Heart left ventricle (tissue), 16 donors: ENCODE measurements around the gene LMF1. TPM values are rescaled to one million over a fixed set of nuclear protein-coding genes. Genes with fewer than 3 reads are reported as not detected.
A peak's percentile ranks its signal among the peaks of the same experiment; 100 is the strongest.

ENCODE experiments used
- ATAC-seq, 4 donors: fragments of 200-7000 bp; cut with Tn5 transposase; one replicate each; pipeline ENCODE4 v1.9.1; 2020 to 2022; ENCODE audit warnings: moderate library complexity in 4 of 4, mild to moderate bottlenecking in 3 of 4, moderate number of reproducible peaks in 1 of 4
- DNase-seq, 5 donors: peaks; one replicate each; pipeline ENCODE4 v3.0.0-alpha.2; 2020
- H3K27ac ChIP-seq, 12 donors: fragments of 200-600 bp; sonication (generic) in 4 of 12; one replicate each; pipeline versions ENCODE4 v1.5.0 to v1.8.0; 2016 to 2022; ENCODE audit warnings: mild to moderate bottlenecking in 2 of 12
- H3K27me3 ChIP-seq, 9 donors: fragments of 200-600 bp; sonication (generic) in 2 of 9; one replicate each; pipeline versions ENCODE4 v1.5.1 to v1.8.0; 2016 to 2022; ENCODE audit warnings: mild to moderate bottlenecking in 3 of 9
- H3K36me3 ChIP-seq, 9 donors: fragments of 200-600 bp; sonication (generic) in 2 of 9; one replicate each; pipeline versions ENCODE4 v1.5.0 to v1.8.0; 2018 to 2022; ENCODE audit warnings: mild to moderate bottlenecking in 2 of 9
- H3K4me1 ChIP-seq, 12 donors: fragments of 200-600 bp; sonication (generic) in 4 of 12; one replicate each; pipeline versions ENCODE4 v1.5.0 to v1.8.0; 2016 to 2022; ENCODE audit warnings: mild to moderate bottlenecking in 3 of 12
- H3K4me3 ChIP-seq, 12 donors: fragments of 200-600 bp; sonication (generic) in 4 of 12; one replicate each; pipeline versions ENCODE4 v1.5.0 to v1.8.0; 2017 to 2022; ENCODE audit warnings: mild to moderate bottlenecking in 9 of 12, moderate library complexity in 4 of 12
- H3K9me3 ChIP-seq, 12 donors: fragments of 200-600 bp; sonication (generic) in 4 of 12; one replicate each; pipeline versions ENCODE4 v1.5.0 to v1.8.0; 2016 to 2022; ENCODE audit warnings: mild to moderate bottlenecking in 1 of 12
- POLR2A ChIP-seq, 2 donors: fragments of 450-650 bp; IDR thresholded peaks; one replicate each; pipeline ENCODE4 v1.6.1; 2017; ENCODE audit warnings: antibody characterized with exemption in 2 of 2, mild to moderate bottlenecking in 2 of 2, moderate library complexity in 2 of 2
- WGBS, 4 donors: extraction: QIAGEN DNeasy Blood & Tissue Kit in 2 of 4; methylation state at CpG; one replicate each; pipeline versions ENCODE4 v1.1.5 to v1.1.7; 2013 to 2018; 5-methylcytosine and 5-hydroxymethylcytosine counted together
- intact Hi-C, 10 donors: fragments of 100-400 bp; cut with DNase I; formaldehyde crosslinking; loops; one replicate each; pipeline versions ENCODE4 v1.11.1 to v1.14.2; 2022
- polyA plus RNA-seq, 2 donors: library from polyadenylated mRNA; stranded (reverse); fragments of 200-250 nt; gene quantifications; one replicate each; pipeline ENCODE4 v1.2.3, GENCODE V29; 2013
- total RNA-seq, 9 donors: library from RNA; depleted of rRNA in 2 of 9; stranded (reverse); fragments of >200 nt in 2 of 9; fragmentation: NEBNext Ultra II Directional in 3 of 9; extraction: Animal tissue kit (Norgen Biotek cat#: 25700) in 3 of 9; gene quantifications; one replicate each; pipeline versions ENCODE4 v1.1.0 to v1.2.4, GENCODE V29; 2016 to 2023
- TF ChIP-seq, protein P1 (sequence below), 12 donors: fragments of 200-600 bp; sonication (generic) in 4 of 12; IDR thresholded peaks; one replicate each; pipeline versions ENCODE4 v1.5.0 to v1.8.0; 2018 to 2022; ENCODE audit warnings: antibody characterized with exemption in 12 of 12, mild to moderate bottlenecking in 5 of 12
- donor health status: ischemic (EF 13 %, LVEDD 7.1; RV severe dilation, severe dysfunction).
- donor health status: healthy with polysubstance abuse.
- donor health status: DM: no; HTN: yes; CAD: no.
- donor health status: DM: no; HTN: no; CAD: no.
- donor health status: ischemic (EF 25% LVEDD 6.9; RV normal size, moderate dysfunction).
- donor health status: ischemic (EF 25% LVEDD 5.7; RV mildly dilated, moderate dysfunction).
- donor health status: healthy.
- donor health status: DM: yes; HTN: yes; CAD: no.
- donor health status: ischemic (EF 35%, LVEDD 5.7; RV mildly dilated, moderate dysfunction).
- donor health status: nonischemic (EF 11% LVEDD 7.7; RV severe dilation, severe dysfunction).
- donor health status: DM: yes; HTN: yes; CAD: no.
- donor health status: PGD.
- donor health status: ischemic (EF 29% LVEDD 5.4; RV normal size, mild dysfunction).
- donor health status: nonischemic (EF 23%, LVEDD 6.1; RV moderate dilation, normal function).

LMF1 gene
- total and polyA plus RNA-seq, 11 donors = 4.3 to 19.2 (median 7.1) TPM

DNA sequence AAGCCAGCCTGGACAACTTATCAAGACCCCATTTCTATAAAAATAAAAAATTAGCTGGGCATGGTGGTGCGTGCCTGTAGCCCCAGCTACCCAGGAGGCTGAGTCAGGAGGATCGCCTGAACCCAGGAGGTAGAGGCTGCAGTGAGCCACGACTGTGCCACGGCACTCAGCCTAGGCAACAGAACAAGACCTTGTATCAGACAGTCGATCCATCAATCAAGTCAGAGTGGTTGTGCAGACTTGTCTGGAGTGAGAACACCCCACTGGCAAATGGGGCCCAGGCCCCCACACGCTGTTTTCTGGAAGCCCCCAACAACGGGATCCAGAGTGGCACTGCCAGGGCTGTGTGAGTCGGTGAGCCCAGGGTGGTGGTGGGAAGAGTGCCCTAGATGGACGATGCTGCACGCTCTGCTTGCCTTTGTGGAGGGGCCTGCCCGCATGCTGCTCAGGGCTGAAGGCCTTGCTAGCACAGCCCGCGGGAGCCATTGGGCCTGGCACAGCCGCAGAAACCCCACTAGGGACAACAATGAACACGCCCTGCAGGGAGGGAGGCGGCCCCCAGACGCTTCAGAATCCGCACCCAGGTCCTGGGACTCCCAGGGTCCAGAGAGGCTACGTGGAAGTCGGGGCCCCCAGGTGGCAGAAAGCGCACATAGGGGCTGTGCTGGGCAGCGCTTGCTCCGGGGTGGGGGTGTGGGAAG, 90.2 kb downstream of the LMF1 start:
- WGBS, 4 donors = 93 to 99% (median 95%) methylated on average over 21 to 23 of the region's 23 CpGs
- peaks cover 0 to 9% (median 0%) of the 10 kb centered on the region in 9 donors for H3K36me3 ChIP-seq
- ATAC-seq (no peak), DNase-seq (peak in 2 of 5 donors; percentile 16 to 48)
- H3K27me3 ChIP-seq = no peaks in the 10 kb centered on the region
- TF ChIP-seq, protein P1, sequence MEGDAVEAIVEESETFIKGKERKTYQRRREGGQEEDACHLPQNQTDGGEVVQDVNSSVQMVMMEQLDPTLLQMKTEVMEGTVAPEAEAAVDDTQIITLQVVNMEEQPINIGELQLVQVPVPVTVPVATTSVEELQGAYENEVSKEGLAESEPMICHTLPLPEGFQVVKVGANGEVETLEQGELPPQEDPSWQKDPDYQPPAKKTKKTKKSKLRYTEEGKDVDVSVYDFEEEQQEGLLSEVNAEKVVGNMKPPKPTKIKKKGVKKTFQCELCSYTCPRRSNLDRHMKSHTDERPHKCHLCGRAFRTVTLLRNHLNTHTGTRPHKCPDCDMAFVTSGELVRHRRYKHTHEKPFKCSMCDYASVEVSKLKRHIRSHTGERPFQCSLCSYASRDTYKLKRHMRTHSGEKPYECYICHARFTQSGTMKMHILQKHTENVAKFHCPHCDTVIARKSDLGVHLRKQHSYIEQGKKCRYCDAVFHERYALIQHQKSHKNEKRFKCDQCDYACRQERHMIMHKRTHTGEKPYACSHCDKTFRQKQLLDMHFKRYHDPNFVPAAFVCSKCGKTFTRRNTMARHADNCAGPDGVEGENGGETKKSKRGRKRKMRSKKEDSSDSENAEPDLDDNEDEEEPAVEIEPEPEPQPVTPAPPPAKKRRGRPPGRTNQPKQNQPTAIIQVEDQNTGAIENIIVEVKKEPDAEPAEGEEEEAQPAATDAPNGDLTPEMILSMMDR (IDR thresholded peaks at IDR 0.05) = no peak
- TF ChIP-seq POLR2A (IDR thresholded peaks at IDR 0.05) = no peak
- H3K27ac ChIP-seq = no peak overlapping the region
- H3K9me3 ChIP-seq = peaks cover 0 to 26% (median 20%) of the 10 kb centered on the region in 12 donors
- H3K4me3 ChIP-seq = no peak overlapping the region
- intact Hi-C loops = no loop called here
- no peaks in the 10 kb centered on the region for H3K4me1 ChIP-seq

GRCh38 chr16:879986-880385, 90.8 kb downstream of the LMF1 start:
- 93 to 100% (median 96%) methylated on average over 10 to 16 of the region's 16 CpGs for WGBS, 4 donors

DNA sequence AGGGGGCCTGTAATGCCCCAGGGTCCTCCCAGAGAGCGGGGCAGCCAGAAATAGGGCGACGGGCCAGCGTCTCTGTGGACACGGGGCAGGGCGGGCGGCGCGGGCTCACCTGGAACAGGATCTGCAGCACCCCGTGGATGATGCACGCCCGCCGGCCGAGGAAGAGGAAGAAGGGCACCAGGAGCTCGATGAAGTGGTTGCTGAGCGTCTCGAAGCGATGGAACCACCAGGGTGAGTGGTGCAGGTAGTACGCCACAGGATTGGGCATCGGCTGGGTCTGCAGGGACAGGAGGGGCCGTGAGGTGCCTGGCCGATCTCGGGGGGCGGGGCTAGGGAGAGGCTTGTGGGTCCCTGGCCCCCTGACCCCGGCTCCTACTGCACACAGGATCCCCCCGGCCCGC, 91.3 kb downstream of the LMF1 start:
- TF ChIP-seq, protein P1 (IDR thresholded peaks at IDR 0.05) = no peak
- TF ChIP-seq POLR2A (IDR thresholded peaks at IDR 0.05) = no peak
- H3K27ac ChIP-seq = no peak overlapping the region
- H3K4me1 ChIP-seq = no peaks in the 10 kb centered on the region
- 92 to 94% (median 93%) methylated on average over 27 of the region's 27 CpGs for WGBS, 4 donors
- intact Hi-C loops = no loop called here
- peaks cover 0 to 3% (median 0%) of the 10 kb centered on the region in 9 donors for H3K36me3 ChIP-seq
- ATAC-seq (no peak), DNase-seq (peak in 2 of 5 donors; percentile 18 to 50)
- no peaks in the 10 kb centered on the region for H3K27me3 ChIP-seq
- no peak overlapping the region for H3K4me3 ChIP-seq
- H3K9me3 ChIP-seq = peaks cover 0 to 15% (median 13%) of the 10 kb centered on the region in 12 donors

More at GRCh38 chr16:879986-880385, 90.8 kb downstream of the LMF1 start:
- Histone ChIP-seq H3K27ac (no peak overlapping the region), H3K4me3 (no peak overlapping the region), H3K4me1 (no peaks in the 10 kb centered on the region), H3K9me3 (peaks cover 0 to 19% (median 18%) of the 10 kb centered on the region in 12 donors), H3K36me3 (peaks cover 0 to 6% (median 0%) of the 10 kb centered on the region in 9 donors), H3K27me3 (no peaks in the 10 kb centered on the region)
- peak in 2 of 5 donors; percentile 23 to 37 for DNase-seq
- intact Hi-C loops = no loop called here
- TF ChIP-seq, protein P1 (IDR thresholded peaks at IDR 0.05) = no peak
- no peak for TF ChIP-seq POLR2A (IDR thresholded peaks at IDR 0.05)
- ATAC-seq = no peak

DNA sequence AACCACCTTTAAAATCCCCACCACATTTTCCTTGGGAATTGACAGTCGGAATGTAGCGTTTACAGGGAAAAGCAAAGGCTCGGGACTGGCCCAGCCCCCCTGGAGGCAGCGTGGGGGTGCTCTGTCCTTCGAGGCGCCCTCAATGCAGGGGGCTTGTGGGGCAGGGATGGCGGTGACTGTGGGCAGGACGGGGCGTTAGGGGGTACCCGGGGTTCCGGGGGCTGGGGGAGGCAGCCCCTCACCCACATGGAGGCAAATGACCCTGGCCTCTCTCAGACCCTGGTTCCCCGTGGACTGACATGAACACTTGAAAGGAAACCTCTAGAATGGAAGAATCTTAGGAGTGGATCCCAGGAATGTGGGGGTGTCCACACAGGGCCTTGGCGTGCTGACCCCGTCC, 91.9 kb downstream of the LMF1 start:
- 91 to 94% (median 93%) methylated on average over 11 to 14 of the region's 14 CpGs for WGBS, 4 donors
- H3K4me1 ChIP-seq = no peaks in the 10 kb centered on the region
- DNase-seq (peak in 1 of 5 donors; percentile 53), ATAC-seq (no peak)
- H3K36me3 ChIP-seq = peaks cover 0 to 4% (median 0%) of the 10 kb centered on the region in 9 donors
- no peak overlapping the region for H3K27ac ChIP-seq
- peaks cover 0 to 9% (median 7%) of the 10 kb centered on the region in 12 donors for H3K9me3 ChIP-seq
- intact Hi-C loops = no loop called here
- H3K27me3 ChIP-seq = no peaks in the 10 kb centered on the region
- TF ChIP-seq, protein P1 (IDR thresholded peaks at IDR 0.05) = no peak
- no peak for TF ChIP-seq POLR2A (IDR thresholded peaks at IDR 0.05)
- no peak overlapping the region for H3K4me3 ChIP-seq
